Left renal pelvis (tissue), 4 donors: ENCODE measurements around the gene PARP1. TPM values are rescaled to one million over a fixed set of nuclear protein-coding genes. Genes with fewer than 3 reads are reported as not detected.
A peak's percentile ranks its signal among the peaks of the same experiment; 100 is the strongest.
"Not testable (repeated sequence)": the region's sequence is repeated elsewhere in the genome, so short reads cannot be mapped to it uniquely, and the experiment has no call there.

ENCODE experiments used
- DNase-seq, 4 donors: peaks; one replicate each; pipeline ENCODE4 v3.0.0-alpha.2; 2013; ENCODE audit warnings: low read depth in 4 of 4, low spot score in 3 of 4
- polyA plus RNA-seq, 4 donors: library from polyadenylated mRNA; unstranded; fragments of 120-200 nt; gene quantifications; one replicate each; pipeline ENCODE4 v1.2.1, GENCODE V29; 2013; ENCODE audit not compliant: insufficient read length in 4 of 4

PARP1 gene
- 100 to 1,000 TPM in 3 of 4 donors, 10 to 100 TPM in 1; 80.1 to 129 (median 127) TPM for polyA plus RNA-seq

- DNase-seq = peak; percentile 52 to 73 (median 69)
Measured at GRCh38 chr1:226407497-226408284, at the start of gene PARP1. TSS of gene PARP1 (minus strand) at chr1:226408093. CDS start at chr1:226407929, 164 bp downstream.

- no peak for DNase-seq
Measured at GRCh38 chr1:226457307-226457712, 49.4 kb upstream of the PARP1 start.

- DNase-seq = no peak
Measured at GRCh38 chr1:226455843-226456242, 48.0 kb upstream of the PARP1 start.

- no peak for DNase-seq
Measured at GRCh38 chr1:226454349-226454748, 46.5 kb upstream of the PARP1 start.

DNA sequence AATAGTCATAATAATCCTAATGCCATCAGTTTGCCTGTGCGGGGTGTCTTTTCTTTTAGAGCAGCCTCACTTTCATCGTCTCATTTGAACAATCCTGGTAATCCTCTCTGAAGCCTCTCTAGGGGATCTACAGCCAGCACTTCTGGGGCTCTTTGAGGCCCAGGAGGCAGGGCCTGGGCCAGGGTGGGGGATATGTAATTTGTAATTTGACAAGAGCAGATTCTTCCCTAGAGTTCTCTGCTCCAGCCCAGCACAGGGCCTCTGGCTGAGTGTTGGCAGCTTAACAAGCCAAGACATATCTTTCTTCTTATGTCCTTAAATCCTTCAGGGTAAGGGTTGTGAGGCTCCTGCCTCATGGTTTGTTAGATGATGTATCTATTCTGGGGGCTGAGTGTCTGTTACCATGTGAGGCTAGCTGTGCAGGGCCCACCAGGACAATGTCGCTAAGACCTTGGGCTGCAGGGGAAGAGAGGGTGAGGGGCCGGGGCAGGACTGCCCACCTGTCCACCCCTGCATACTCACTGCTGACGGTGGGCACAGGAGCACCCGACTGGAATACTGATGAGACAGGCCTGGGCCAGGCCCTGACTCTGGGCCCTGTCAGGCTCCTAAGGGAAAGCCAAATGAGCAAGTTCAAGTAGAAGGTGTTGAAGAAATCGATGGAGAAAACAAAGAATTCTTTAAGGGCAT lies 45.3 kb upstream of the PARP1 start:
- DNase-seq = no peak

DNA sequence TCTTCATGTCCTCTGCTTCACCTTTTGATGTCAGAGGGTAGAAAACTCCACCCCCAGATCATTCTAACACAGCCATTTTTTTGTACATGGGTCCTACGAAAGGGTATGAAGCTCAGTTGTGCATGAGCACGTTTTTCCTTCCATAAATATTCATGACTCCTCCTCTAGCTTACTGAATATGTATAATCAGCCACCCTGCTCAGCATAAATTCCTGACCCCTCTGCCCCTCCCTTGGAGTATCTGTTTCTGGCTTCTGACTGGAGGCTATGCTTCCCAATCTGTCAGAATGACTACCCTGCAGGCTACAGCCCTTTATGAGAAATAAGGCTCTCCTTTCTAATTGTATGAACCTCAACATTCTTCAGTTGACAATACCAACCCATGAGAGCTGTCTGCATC lies 42.8 kb upstream of the PARP1 start:
- no peak for DNase-seq

GRCh38 chr1:226449823-226450222 lies 41.9 kb upstream of the PARP1 start:
- no peak for DNase-seq

DNA sequence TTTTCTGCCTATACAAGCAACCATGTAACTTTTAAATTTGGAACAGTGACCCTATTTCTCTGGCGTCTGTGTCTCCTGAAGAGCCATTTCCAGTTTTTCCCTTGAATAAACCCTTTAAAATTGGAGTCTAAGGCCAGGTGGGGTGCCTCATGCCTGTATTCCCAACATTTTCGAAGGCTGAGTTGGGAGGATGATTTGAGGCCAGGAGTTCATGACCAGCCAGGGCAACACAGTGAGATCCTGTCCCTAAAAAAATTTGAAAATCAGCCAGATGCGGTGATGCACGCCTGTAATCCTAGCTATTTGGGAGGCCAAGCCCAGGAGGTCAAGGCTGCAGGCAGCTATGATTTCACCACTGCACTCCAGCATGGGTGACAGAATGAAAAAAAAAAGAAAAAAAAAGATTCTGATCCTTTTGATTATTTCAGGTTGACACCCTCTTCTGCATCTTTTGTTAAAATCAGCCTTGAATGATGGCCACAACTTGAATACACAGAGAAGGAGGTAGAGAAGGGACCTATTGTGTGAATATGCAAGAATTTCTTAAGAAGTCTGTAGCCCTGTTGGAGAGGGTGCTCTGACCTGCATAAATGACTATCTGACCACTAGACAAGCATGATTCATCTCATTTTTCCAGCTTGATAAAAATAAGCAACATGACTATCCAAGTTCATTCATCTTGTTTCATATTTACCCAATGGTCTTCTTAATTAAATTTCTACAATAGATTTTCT lies 40.2 kb upstream of the PARP1 start:
- no peak for DNase-seq

DNA sequence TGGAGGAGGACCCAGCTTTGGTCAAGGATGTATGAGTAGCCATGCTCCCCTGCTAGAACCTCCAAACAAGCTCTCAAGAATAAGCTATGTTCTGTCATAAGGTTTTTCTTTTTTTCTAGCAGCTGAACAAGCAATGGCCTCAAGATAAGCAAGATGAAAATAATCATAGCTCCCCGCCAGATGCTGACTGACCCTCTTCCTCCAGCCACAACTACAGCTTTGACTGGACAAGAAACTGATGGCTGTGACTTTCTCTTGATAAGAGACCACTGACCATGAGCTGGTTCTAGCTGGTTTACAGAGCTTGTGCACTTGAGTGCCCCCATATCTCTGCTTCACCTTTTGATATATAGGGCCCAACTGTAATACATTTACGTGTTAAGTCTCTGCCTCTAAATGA lies 38.2 kb upstream of the PARP1 start:
- DNase-seq = no peak

- no peak for DNase-seq
Measured at GRCh38 chr1:226444901-226445300, 37.0 kb upstream of the PARP1 start.

DNA sequence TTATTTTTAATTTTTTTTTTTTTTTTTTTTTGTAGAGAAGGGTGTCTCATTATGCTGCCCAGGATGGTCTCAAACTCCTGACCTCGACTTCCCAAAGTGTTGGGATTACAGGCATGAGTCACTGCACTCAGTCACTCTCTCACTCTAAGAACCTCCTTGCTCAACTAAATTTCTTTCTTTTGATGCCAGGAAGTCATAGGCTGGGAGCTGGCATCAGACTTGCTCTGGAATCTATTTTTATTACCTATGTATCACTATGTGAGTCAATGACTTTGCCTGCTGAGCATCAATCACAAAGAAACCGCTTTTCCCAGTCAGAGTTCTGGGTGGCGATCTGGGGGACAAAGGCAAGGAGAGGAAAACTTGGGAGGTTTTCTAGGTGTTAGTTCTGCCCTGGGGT lies 35.5 kb upstream of the PARP1 start:
- DNase-seq = no peak

DNA sequence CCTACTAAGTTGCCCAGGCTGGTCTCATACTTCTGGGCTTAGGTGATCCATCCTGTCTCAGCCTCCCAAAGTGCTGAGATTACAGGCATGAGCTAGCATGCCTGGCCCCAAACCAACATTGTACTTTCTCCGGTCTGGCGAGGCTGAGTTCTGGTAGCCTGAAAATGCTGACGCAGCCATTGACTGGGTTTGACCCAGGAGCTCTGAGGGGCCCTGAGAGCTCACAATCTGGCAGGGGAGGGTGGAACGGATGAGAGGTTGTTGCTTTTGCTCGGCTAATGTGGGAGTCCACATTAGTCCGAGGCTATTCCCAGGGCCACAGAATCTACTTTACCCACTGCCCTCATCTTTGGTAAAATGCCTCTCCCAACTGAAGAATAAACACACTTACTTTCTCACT lies 35.1 kb upstream of the PARP1 start:
- no peak for DNase-seq

DNA sequence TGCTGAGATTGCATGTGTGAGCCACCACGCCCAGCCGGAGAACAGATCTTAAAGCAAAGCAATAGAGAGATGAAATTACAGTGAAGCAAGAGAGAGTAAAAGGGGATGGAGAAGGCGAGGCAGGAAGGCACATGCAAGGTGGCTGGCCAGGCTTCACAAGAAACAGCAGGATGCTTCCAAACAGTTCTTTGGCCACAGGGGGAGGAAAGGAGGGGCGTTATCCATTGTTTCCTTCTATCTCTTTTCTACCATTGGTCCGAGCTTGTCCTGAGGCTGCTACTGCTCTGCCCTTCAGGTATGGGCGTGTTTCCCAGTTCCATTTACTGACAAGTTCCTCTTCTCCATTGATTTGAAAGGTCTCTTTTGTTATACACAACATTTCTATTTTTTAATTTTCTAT lies 33.7 kb upstream of the PARP1 start:
- no peak for DNase-seq

GRCh38 chr1:226440512-226440911 lies 32.6 kb upstream of the PARP1 start:
- no peak for DNase-seq

DNA sequence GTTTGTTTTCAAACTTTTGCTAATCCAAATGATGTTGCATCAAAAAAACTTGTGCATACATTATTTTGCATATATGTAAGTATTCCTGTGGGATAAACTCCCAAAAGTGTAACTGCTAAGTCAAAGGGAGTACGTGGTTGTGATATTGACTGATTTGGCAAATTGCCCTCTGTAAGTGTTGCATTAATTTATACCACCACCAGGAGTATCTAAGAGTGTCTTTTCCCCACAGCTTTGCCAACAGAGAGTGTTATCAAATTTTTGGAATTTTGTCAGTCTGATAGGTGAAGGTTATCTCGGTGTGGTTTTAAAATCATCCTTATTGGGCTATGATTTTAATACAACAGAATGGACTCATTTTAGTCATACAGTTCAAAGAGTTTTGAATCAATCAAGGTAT lies 30.1 kb upstream of the PARP1 start:
- DNase-seq = no peak

DNA sequence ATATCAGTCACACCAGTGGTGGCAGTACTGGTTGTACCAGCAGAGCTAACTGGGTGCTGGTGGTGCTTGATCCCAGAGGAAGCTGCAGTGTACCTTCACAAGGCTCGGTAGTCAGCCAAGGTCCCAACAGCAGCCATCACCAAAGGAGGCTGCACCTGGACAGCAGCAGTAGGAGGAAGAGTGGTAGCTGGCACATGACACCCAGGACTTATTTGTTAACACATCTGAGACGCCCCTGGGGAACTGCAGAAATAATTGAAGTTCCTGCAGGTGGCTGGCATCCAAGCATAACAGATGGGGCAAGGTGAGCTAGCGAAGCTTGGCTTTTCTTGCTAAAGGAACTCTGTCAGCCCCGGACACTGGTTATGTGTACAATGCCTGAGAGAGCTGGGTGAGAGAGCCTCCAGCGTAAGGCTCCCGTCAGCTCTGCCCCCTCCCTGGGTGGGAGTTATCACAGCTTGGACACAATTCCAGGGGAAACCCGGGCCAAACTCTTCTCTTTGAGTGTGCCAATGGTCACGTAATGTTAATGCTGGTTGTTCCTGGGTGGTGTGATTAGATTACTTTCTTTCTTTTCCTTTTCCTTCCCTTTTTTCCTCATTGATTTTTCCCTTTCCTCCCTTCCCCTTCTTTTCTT lies 29.1 kb upstream of the PARP1 start:
- DNase-seq = no peak

- no peak for DNase-seq
Measured at GRCh38 chr1:226436472-226436854, 28.6 kb upstream of the PARP1 start.

- DNase-seq = no peak
Measured at GRCh38 chr1:226433341-226433720, 25.4 kb upstream of the PARP1 start.

GRCh38 chr1:226432586-226433340 lies 24.9 kb upstream of the PARP1 start:
- no peak for DNase-seq

DNA sequence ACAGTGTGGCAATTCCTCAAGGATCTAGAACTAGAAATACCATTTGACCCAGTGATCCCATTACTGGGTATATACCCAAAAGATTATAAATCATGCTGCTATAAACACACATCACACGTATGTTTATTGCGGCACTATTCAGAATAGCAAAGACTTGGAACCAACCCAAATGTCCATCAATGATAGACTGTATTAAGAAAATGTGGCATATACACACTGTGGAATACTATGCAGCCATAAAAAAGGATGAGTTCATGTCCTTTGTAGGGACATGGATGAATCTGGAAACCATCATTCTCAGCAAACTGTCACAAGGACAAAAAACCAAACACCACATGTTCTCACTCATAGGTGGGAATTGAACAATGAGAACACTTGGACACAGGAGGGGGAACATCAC lies 24.0 kb upstream of the PARP1 start:
- not testable (repeated sequence) for DNase-seq
